Measurements from ENCODE around the gene ZNF576.

ZNF576 gene

DNA sequence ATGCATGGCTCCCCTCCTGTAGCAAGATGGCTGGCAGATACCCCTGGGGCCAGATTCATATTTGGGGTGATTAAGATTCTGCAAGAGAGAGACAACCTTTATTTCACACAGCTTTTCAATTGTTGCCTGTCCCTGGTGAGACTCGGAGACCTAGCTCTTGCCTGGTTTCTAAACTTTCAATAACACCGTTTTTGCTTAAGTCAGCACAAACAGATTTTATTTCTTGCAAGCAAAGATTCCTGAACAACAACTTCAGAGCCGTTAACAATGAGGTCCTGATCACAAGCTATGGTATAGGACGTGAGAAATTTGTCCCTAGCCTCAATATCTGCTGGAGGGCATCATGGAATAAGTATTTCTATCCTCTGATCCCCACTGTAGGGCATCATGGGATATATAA is 46.1 kb downstream of the ZNF576 start:
- Histone ChIP-seq H3F3A (ENCODE audit: insufficient read depth) (no peaks in the 10 kb centered on the region), H4K20me1 (ENCODE audit: low read depth, low read length) (no peaks in the 10 kb centered on the region), H3K9me3 (ENCODE audit: insufficient read depth, low read length) (no peaks in the 10 kb centered on the region), H3K9ac (ENCODE audit: low read length) (no peak overlapping the region), H2AFZ (ENCODE audit: low read depth, low read length, severe bottlenecking) (no peak overlapping the region), H3K79me2 (ENCODE audit: insufficient read depth, low read length) (no peaks in the 10 kb centered on the region), H3K27me3 (ENCODE audit: low read length) (no peaks in the 10 kb centered on the region), H3K9me2 (replicated peaks; ENCODE audit: insufficient read depth, low read length) (no peaks in the 10 kb centered on the region), H3K27ac (ENCODE audit: low read depth, low read length) (no peak overlapping the region), H3K4me3 (ENCODE audit: insufficient read depth, low read length, poor library complexity, severe bottlenecking) (no peak overlapping the region), H3K4me2 (ENCODE audit: low read depth, low read length, poor library complexity, severe bottlenecking) (no peak overlapping the region), H3K36me3 (ENCODE audit: low read length) (no peaks in the 10 kb centered on the region)
- no peak for TF ChIP-seq EZH2phosphoT487 (conservative IDR thresholded peaks at IDR 0.05; ENCODE audit: low read length)
- no peak for TF ChIP-seq CTCF (IDR thresholded peaks at IDR 0.05; ENCODE audit: insufficient read depth, low read length, poor library complexity, severe bottlenecking)

- Histone ChIP-seq H2AFZ (ENCODE audit: low read depth, low read length, severe bottlenecking) (no peak overlapping the region), H3K27me3 (ENCODE audit: low read length) (no peaks in the 10 kb centered on the region), H3K4me2 (ENCODE audit: low read depth, low read length, poor library complexity, severe bottlenecking) (no peak overlapping the region), H3K4me3 (ENCODE audit: insufficient read depth, low read length, poor library complexity, severe bottlenecking) (no peak overlapping the region), H3K36me3 (ENCODE audit: low read length) (no peaks in the 10 kb centered on the region), H3K9me3 (ENCODE audit: insufficient read depth, low read length) (no peaks in the 10 kb centered on the region), H3F3A (ENCODE audit: insufficient read depth) (no peaks in the 10 kb centered on the region), H4K20me1 (ENCODE audit: low read depth, low read length) (no peaks in the 10 kb centered on the region), H3K79me2 (ENCODE audit: insufficient read depth, low read length) (no peaks in the 10 kb centered on the region), H3K9ac (ENCODE audit: low read length) (no peak overlapping the region), H3K9me2 (replicated peaks; ENCODE audit: insufficient read depth, low read length) (no peaks in the 10 kb centered on the region), H3K27ac (ENCODE audit: low read depth, low read length) (no peak overlapping the region)
- TF ChIP-seq CTCF (IDR thresholded peaks at IDR 0.05; ENCODE audit: insufficient read depth, low read length, poor library complexity, severe bottlenecking) = no peak
- no peak for TF ChIP-seq EZH2phosphoT487 (conservative IDR thresholded peaks at IDR 0.05; ENCODE audit: low read length)
Measured at GRCh38 chr19:43643326-43643725, 46.9 kb downstream of the ZNF576 start.

- no peak overlapping the region for H3K4me2 ChIP-seq (ENCODE audit: low read depth, low read length, poor library complexity, severe bottlenecking)
- no peaks in the 10 kb centered on the region for H3K9me3 ChIP-seq (ENCODE audit: insufficient read depth, low read length)
- H3K9ac ChIP-seq (ENCODE audit: low read length) = no peak overlapping the region
- no peaks in the 10 kb centered on the region for H3K9me2 ChIP-seq (replicated peaks; ENCODE audit: insufficient read depth, low read length)
- H3F3A ChIP-seq (ENCODE audit: insufficient read depth) = no peaks in the 10 kb centered on the region
- no peak overlapping the region for H3K27ac ChIP-seq (ENCODE audit: low read depth, low read length)
- no peaks in the 10 kb centered on the region for H4K20me1 ChIP-seq (ENCODE audit: low read depth, low read length)
- no peaks in the 10 kb centered on the region for H3K36me3 ChIP-seq (ENCODE audit: low read length)
- H3K27me3 ChIP-seq (ENCODE audit: low read length) = no peaks in the 10 kb centered on the region
- no peak overlapping the region for H2AFZ ChIP-seq (ENCODE audit: low read depth, low read length, severe bottlenecking)
- H3K79me2 ChIP-seq (ENCODE audit: insufficient read depth, low read length) = no peaks in the 10 kb centered on the region
- TF ChIP-seq CTCF (IDR thresholded peaks at IDR 0.05; ENCODE audit: insufficient read depth, low read length, poor library complexity, severe bottlenecking) (no peak), EZH2phosphoT487 (conservative IDR thresholded peaks at IDR 0.05; ENCODE audit: low read length) (no peak)
- no peak overlapping the region for H3K4me3 ChIP-seq (ENCODE audit: insufficient read depth, low read length, poor library complexity, severe bottlenecking)
Measured at GRCh38 chr19:43644181-43644580, 47.8 kb downstream of the ZNF576 start.

DNA sequence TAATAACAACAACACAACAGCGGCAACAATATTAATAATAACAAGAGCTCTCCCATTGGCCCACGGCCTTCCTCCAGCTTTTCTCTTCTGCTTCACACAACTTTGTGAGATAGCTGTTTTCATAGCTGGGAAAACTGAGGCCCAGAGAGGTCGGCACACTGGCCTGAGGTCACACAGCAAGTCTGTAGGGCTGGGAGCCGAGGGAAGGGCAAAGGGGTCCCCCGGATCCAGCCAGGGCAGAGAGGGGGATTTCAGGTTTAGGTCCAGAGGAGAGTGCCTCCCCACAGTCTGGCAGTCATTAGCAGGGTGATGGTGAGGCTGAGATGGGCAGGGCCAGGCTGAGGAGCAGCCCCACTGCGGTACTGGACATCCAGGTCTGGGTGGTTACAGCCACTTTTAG is 52.2 kb downstream of the ZNF576 start:
- no peaks in the 10 kb centered on the region for H3K27me3 ChIP-seq (ENCODE audit: low read length)
- no peaks in the 10 kb centered on the region for H3F3A ChIP-seq (ENCODE audit: insufficient read depth)
- TF ChIP-seq CTCF (IDR thresholded peaks at IDR 0.05; ENCODE audit: insufficient read depth, low read length, poor library complexity, severe bottlenecking) (no peak), EZH2phosphoT487 (conservative IDR thresholded peaks at IDR 0.05; ENCODE audit: low read length) (no peak)
- H3K79me2 ChIP-seq (ENCODE audit: insufficient read depth, low read length) = no peaks in the 10 kb centered on the region
- H3K27ac ChIP-seq (ENCODE audit: low read depth, low read length) = no peak overlapping the region
- H3K9me3 ChIP-seq (ENCODE audit: insufficient read depth, low read length) = no peaks in the 10 kb centered on the region
- no peak overlapping the region for H3K4me3 ChIP-seq (ENCODE audit: insufficient read depth, low read length, poor library complexity, severe bottlenecking)
- H2AFZ ChIP-seq (ENCODE audit: low read depth, low read length, severe bottlenecking) = no peak overlapping the region
- H3K4me2 ChIP-seq (ENCODE audit: low read depth, low read length, poor library complexity, severe bottlenecking) = no peak overlapping the region
- no peaks in the 10 kb centered on the region for H3K36me3 ChIP-seq (ENCODE audit: low read length)
- H3K9me2 ChIP-seq (replicated peaks; ENCODE audit: insufficient read depth, low read length) = no peaks in the 10 kb centered on the region
- H4K20me1 ChIP-seq (ENCODE audit: low read depth, low read length) = no peaks in the 10 kb centered on the region
- no peak overlapping the region for H3K9ac ChIP-seq (ENCODE audit: low read length)

Measured in SU-DHL-6 (cell line).